ENCODE results near the gene C1orf232.

The C1orf232 gene

GRCh38 chr1:26145960-26146294 lies 22.8 kb downstream of the C1orf232 start:
- H3K27me3 ChIP-seq (ENCODE audit: insufficient read depth, low read length), result peaks cover 9% of the 10 kb centered on the region; the same call in 1 of the 2 replicates
- no peaks in the 10 kb centered on the region for H4K20me1 ChIP-seq (ENCODE audit: insufficient read depth, low read length)
- no peak for TF ChIP-seq CTCF (IDR thresholded peaks at IDR 0.05; ENCODE audit: low read length)
- TF ChIP-seq EZH2 (IDR thresholded peaks at IDR 0.05; ENCODE audit: borderline replicate concordance, low read length), result no peak

GRCh38 chr1:26145041-26145959 lies 23.5 kb downstream of the C1orf232 start:
- Histone ChIP-seq H3F3A (ENCODE audit: insufficient read depth, low read length) (no peaks in the 10 kb centered on the region), H3K27me3 (ENCODE audit: insufficient read depth, low read length) (peaks cover 9% of the 10 kb centered on the region; the same call in 1 of the 2 replicates), H3K4me3 (ENCODE audit: low read depth, low read length, poor library complexity, severe bottlenecking) (no peak overlapping the region), H3K9me3 (ENCODE audit: low read length) (no peaks in the 10 kb centered on the region), H3K4me2 (ENCODE audit: low read length) (no peak overlapping the region), H3K4me1 (ENCODE audit: insufficient read depth, low read length, severe bottlenecking) (no peaks in the 10 kb centered on the region), H3K36me3 (ENCODE audit: insufficient read depth, low read length) (no peaks in the 10 kb centered on the region), H3K79me2 (ENCODE audit: insufficient read depth, low read length) (no peaks in the 10 kb centered on the region), H4K20me1 (ENCODE audit: insufficient read depth, low read length) (no peaks in the 10 kb centered on the region), H3K27ac (ENCODE audit: low read depth, low read length, poor library complexity, severe bottlenecking) (no peak overlapping the region), H3K9ac (ENCODE audit: low read length) (no peak overlapping the region), H3K9me2 (ENCODE audit: low read depth, low read length) (no peaks in the 10 kb centered on the region), H2AFZ (ENCODE audit: low read length) (no peak overlapping the region)
- no peak for TF ChIP-seq EZH2 (IDR thresholded peaks at IDR 0.05; ENCODE audit: borderline replicate concordance, low read length)
- peak; percentile 85 for TF ChIP-seq CTCF (IDR thresholded peaks at IDR 0.05; ENCODE audit: low read length)

More at GRCh38 chr1:26145960-26146294, 22.8 kb downstream of the C1orf232 start:
- Histone ChIP-seq H3K4me3 (ENCODE audit: low read depth, low read length, poor library complexity, severe bottlenecking) (no peak overlapping the region), H3F3A (ENCODE audit: insufficient read depth, low read length) (no peaks in the 10 kb centered on the region), H3K9me3 (ENCODE audit: low read length) (no peaks in the 10 kb centered on the region), H3K27ac (ENCODE audit: low read depth, low read length, poor library complexity, severe bottlenecking) (no peak overlapping the region), H3K36me3 (ENCODE audit: insufficient read depth, low read length) (no peaks in the 10 kb centered on the region), H3K79me2 (ENCODE audit: insufficient read depth, low read length) (no peaks in the 10 kb centered on the region), H3K9ac (ENCODE audit: low read length) (no peak overlapping the region), H3K9me2 (ENCODE audit: low read depth, low read length) (no peaks in the 10 kb centered on the region), H3K4me1 (ENCODE audit: insufficient read depth, low read length, severe bottlenecking) (no peaks in the 10 kb centered on the region), H2AFZ (ENCODE audit: low read length) (no peak overlapping the region), H3K4me2 (ENCODE audit: low read length) (no peak overlapping the region)

GRCh38 chr1:26142159-26142558 lies 26.6 kb downstream of the C1orf232 start:
- no peak overlapping the region for H3K4me2 ChIP-seq (ENCODE audit: low read length)
- no peaks in the 10 kb centered on the region for H3K9me2 ChIP-seq (ENCODE audit: low read depth, low read length)
- TF ChIP-seq EZH2 (IDR thresholded peaks at IDR 0.05; ENCODE audit: borderline replicate concordance, low read length), result no peak
- no peaks in the 10 kb centered on the region for H3K4me1 ChIP-seq (ENCODE audit: insufficient read depth, low read length, severe bottlenecking)
- H3K79me2 ChIP-seq (ENCODE audit: insufficient read depth, low read length), result no peaks in the 10 kb centered on the region
- no peaks in the 10 kb centered on the region for H3F3A ChIP-seq (ENCODE audit: insufficient read depth, low read length)
- no peaks in the 10 kb centered on the region for H4K20me1 ChIP-seq (ENCODE audit: insufficient read depth, low read length)
- no peak overlapping the region for H3K27ac ChIP-seq (ENCODE audit: low read depth, low read length, poor library complexity, severe bottlenecking)
- no peak overlapping the region for H2AFZ ChIP-seq (ENCODE audit: low read length)
- no peak overlapping the region for H3K4me3 ChIP-seq (ENCODE audit: low read depth, low read length, poor library complexity, severe bottlenecking)
- H3K36me3 ChIP-seq (ENCODE audit: insufficient read depth, low read length), result no peaks in the 10 kb centered on the region
- H3K9ac ChIP-seq (ENCODE audit: low read length), result no peak overlapping the region
- no peaks in the 10 kb centered on the region for H3K27me3 ChIP-seq (ENCODE audit: insufficient read depth, low read length)
- no peaks in the 10 kb centered on the region for H3K9me3 ChIP-seq (ENCODE audit: low read length)

Data from OCI-LY1 (cell line).